Inflammatory macrophage (primary cell): ENCODE data around the gene SFRP5.

ENCODE experiments used
- DNase-seq, 2 donors: peaks; one replicate each; pipeline ENCODE4 v3.0.0-alpha.2; 2020 to 2022
- total RNA-seq, 18 experiments: gene quantifications; one replicate each; lab custom pipeline; 2026; ENCODE audit warnings: mixed read lengths in 6 of 18, inconsistent platforms in 2 of 18; lab: John Stamatoyannopoulos, UW

SFRP5 gene
- total RNA-seq = 0 to 0.07 (median 0) reads per million in 18 experiments

- no peak for DNase-seq
These were observed at the start of gene SFRP5 for GRCh38 chr10:97771913-97772823. SFRP5 (minus strand) TSS chr10:97771999; CDS start chr10:97771833, 166 bp downstream.

GRCh38 chr10:97820096-97820704 lies 48.4 kb upstream of the SFRP5 start:
- DNase-seq = peak; percentile 6 to 13

- no peak for DNase-seq
These were observed 46.8 kb upstream of the SFRP5 start for GRCh38 chr10:97818572-97818971.

GRCh38 chr10:97816609-97817008 lies 44.8 kb upstream of the SFRP5 start:
- DNase-seq = no peak

GRCh38 chr10:97814996-97815395 lies 43.2 kb upstream of the SFRP5 start:
- DNase-seq = no peak

GRCh38 chr10:97813311-97813710 lies 41.5 kb upstream of the SFRP5 start:
- no peak for DNase-seq

GRCh38 chr10:97812696-97813095 lies 40.9 kb upstream of the SFRP5 start:
- no peak for DNase-seq

- DNase-seq = no peak
These were observed 40.2 kb upstream of the SFRP5 start for GRCh38 chr10:97811958-97812357.

- DNase-seq = no peak
These were observed 38.6 kb upstream of the SFRP5 start for GRCh38 chr10:97810446-97810845.

- DNase-seq = no peak
These were observed 34.1 kb upstream of the SFRP5 start for GRCh38 chr10:97805949-97806348.

GRCh38 chr10:97805096-97805884 lies 33.5 kb upstream of the SFRP5 start:
- DNase-seq = no peak

- no peak for DNase-seq
These were observed 29.6 kb upstream of the SFRP5 start for GRCh38 chr10:97801422-97801821.

GRCh38 chr10:97800474-97800873 lies 28.7 kb upstream of the SFRP5 start:
- DNase-seq = no peak

GRCh38 chr10:97798958-97799610 lies 27.3 kb upstream of the SFRP5 start:
- DNase-seq = no peak

GRCh38 chr10:97796651-97797050 lies 24.9 kb upstream of the SFRP5 start:
- peak; percentile 24 to 33 for DNase-seq

- no peak for DNase-seq
These were observed 24.1 kb upstream of the SFRP5 start for GRCh38 chr10:97795886-97796285.

GRCh38 chr10:97791824-97792721 lies 20.3 kb upstream of the SFRP5 start:
- DNase-seq = peak; percentile 59 to 66

- no peak for DNase-seq
These were observed 18.1 kb upstream of the SFRP5 start for GRCh38 chr10:97789770-97790397.

GRCh38 chr10:97788552-97789442 lies 17.0 kb upstream of the SFRP5 start:
- no peak for DNase-seq

GRCh38 chr10:97785731-97786130 lies 13.9 kb upstream of the SFRP5 start:
- DNase-seq = no peak
